DND-41 (cell line): ENCODE results near the gene CD164L2.

Source experiments
- ATAC-seq: fragments of 200-7000 bp; cut with Tn5 transposase; 3 replicates; pipeline ENCODE4 v1.9.1; 2021; ENCODE audit warnings: low read depth; ENCODE audit not compliant: insufficient read depth
- DNase-seq: peaks from one replicate; pipeline ENCODE4 v3.0.0-alpha.2; 2020
- H2AFZ ChIP-seq: 2 replicates; pipeline ENCODE4 v1.6.0; 2012; ENCODE audit warnings: low read depth, low read length
- H3K27ac ChIP-seq: 2 replicates; pipeline ENCODE4 v1.5.1; 2012; ENCODE audit warnings: low read length, inconsistent platforms
- H3K27me3 ChIP-seq: fragments of 200-600 bp; sonication (generic); 2 replicates; pipeline ENCODE4 v1.6.0; 2012; ENCODE audit warnings: low read length, mild to moderate bottlenecking, inconsistent platforms; ENCODE audit not compliant: insufficient read depth, poor library complexity
- H3K36me3 ChIP-seq: 2 replicates; pipeline ENCODE4 v1.5.1; 2012; ENCODE audit warnings: low read length, inconsistent platforms; ENCODE audit not compliant: insufficient read depth
- H3K4me1 ChIP-seq: 2 replicates; pipeline ENCODE4 v1.5.1; 2012; ENCODE audit warnings: mild to moderate bottlenecking, low read length; ENCODE audit not compliant: insufficient read depth
- H3K4me2 ChIP-seq: 2 replicates; pipeline ENCODE4 v1.6.0; 2012; ENCODE audit warnings: mild to moderate bottlenecking, moderate library complexity, low read length, inconsistent platforms; ENCODE audit not compliant: insufficient read depth
- H3K4me3 ChIP-seq, 2 experiments: fragments of 200-600 bp in 1 of 2; shearing (Covaris generic) in 1 of 2; 2 replicates each; pipeline ENCODE4 v1.5.1; 2012 to 2016; ENCODE audit warnings: inconsistent platforms in 2 of 2, low read length in 2 of 2, mild to moderate bottlenecking in 2 of 2, low read depth in 1 of 2, moderate library complexity in 1 of 2
- H3K79me2 ChIP-seq: 2 replicates; pipeline ENCODE4 v1.6.0; 2012; ENCODE audit warnings: low read length, inconsistent platforms; ENCODE audit not compliant: insufficient read depth
- H3K9ac ChIP-seq: 2 replicates; pipeline ENCODE4 v1.6.0; 2012; ENCODE audit warnings: low read depth, mild to moderate bottlenecking, inconsistent platforms, low read length, moderate library complexity
- H3K9me3 ChIP-seq: 2 replicates; pipeline ENCODE4 v1.5.1; 2012; ENCODE audit warnings: low read length, moderate library complexity, mild to moderate bottlenecking, inconsistent platforms; ENCODE audit not compliant: insufficient read depth, severe bottlenecking
- H4K20me1 ChIP-seq: 2 replicates; pipeline ENCODE4 v1.6.0; 2012; ENCODE audit warnings: low read length; ENCODE audit not compliant: insufficient read depth
- EZH2 ChIP-seq: IDR thresholded peaks from 3 replicates; pipeline ENCODE4 v1.6.1; 2012; ENCODE audit warnings: borderline replicate concordance, low read depth, mild to moderate bottlenecking, moderate library complexity, low read length, inconsistent platforms; ENCODE audit not compliant: severe bottlenecking
- TF ChIP-seq, protein P1 (sequence below): IDR thresholded peaks from 2 replicates; pipeline ENCODE4 v1.5.1; 2012; ENCODE audit warnings: borderline replicate concordance, low read length, moderate library complexity, mild to moderate bottlenecking; ENCODE audit not compliant: poor library complexity, severe bottlenecking; ENCODE audit errors: extremely low read depth

CD164L2 gene

DNA sequence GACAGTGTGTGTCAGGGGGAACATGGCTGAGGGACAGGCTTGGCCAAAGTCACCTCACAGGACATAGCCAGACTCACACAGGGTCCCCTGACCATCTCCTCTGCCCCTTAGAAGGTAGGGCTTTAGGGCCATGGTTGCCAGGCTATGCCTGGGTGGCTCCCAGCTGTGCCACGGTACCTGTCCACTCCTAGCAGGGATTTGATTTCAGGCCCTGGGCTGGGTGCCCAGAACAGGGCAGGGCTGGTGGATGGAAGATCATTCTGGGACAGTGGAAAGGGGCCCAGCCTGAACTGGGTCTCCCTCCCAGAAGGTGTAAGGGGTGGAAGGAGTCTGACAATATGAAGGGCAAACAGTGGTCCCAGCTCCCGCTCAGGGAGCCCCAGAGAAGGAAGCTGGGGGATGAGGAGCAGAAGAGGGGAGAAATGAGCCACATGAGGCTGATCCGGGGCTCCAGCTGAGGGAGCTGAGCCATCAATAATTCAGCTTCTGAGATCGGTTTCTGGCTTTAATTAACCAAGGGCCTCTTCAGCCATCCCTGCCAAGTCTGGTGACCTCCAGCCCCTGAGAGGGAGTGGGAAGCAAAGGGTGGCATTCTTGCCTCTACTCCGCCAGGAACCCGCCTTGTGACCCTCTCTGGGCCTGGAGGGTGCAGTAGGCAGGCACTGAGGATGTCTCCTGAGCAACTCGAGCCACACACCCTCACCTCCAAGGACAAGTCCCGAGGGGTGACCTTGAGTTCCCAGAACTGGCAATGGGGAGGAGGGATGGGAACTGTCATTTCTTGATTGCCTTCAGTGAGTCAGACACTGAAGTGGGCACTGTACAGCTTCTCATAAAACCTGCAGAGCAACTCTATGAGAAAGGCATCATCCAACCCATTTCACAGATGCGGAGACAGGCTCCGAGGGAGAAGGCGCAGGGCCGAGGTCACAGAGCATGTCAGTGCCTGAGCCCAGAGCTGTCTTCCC, 2.1 kb downstream of the CD164L2 start:
- Histone ChIP-seq H2AFZ (no peak overlapping the region), H4K20me1 (no peaks in the 10 kb centered on the region), H3K36me3 (no peaks in the 10 kb centered on the region), H3K4me3 (no peak overlapping the region), H3K9ac (no peak overlapping the region), H3K4me2 (no peak overlapping the region), H3K4me1 (no peaks in the 10 kb centered on the region), H3K9me3 (no peaks in the 10 kb centered on the region), H3K27ac (no peak overlapping the region), H3K79me2 (no peaks in the 10 kb centered on the region), H3K27me3 (no peaks in the 10 kb centered on the region)
- DNase-seq (no peak), ATAC-seq (no peak)
- TF ChIP-seq EZH2, result no peak
- TF ChIP-seq, protein P1, sequence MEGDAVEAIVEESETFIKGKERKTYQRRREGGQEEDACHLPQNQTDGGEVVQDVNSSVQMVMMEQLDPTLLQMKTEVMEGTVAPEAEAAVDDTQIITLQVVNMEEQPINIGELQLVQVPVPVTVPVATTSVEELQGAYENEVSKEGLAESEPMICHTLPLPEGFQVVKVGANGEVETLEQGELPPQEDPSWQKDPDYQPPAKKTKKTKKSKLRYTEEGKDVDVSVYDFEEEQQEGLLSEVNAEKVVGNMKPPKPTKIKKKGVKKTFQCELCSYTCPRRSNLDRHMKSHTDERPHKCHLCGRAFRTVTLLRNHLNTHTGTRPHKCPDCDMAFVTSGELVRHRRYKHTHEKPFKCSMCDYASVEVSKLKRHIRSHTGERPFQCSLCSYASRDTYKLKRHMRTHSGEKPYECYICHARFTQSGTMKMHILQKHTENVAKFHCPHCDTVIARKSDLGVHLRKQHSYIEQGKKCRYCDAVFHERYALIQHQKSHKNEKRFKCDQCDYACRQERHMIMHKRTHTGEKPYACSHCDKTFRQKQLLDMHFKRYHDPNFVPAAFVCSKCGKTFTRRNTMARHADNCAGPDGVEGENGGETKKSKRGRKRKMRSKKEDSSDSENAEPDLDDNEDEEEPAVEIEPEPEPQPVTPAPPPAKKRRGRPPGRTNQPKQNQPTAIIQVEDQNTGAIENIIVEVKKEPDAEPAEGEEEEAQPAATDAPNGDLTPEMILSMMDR, result no peak

DNA sequence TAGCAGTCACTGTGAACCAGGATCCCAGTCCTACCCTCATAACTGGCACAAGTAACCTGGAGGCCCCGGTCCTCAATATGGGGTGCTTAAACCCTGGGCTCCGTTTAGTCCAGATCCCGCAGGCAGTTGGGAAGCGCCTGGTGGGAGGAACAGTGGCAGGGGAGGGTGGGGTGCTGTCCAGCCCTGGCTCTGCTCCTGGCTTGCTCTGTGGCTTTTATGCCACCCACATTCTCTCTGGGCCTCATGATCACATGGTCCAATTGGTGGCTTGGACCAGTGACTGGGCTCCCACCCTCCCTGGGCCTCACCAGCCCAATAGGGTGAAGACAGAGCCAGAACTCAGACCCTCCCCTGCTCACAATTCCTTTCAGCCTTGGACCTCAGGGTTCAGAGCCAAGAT, 2.9 kb downstream of the CD164L2 start:
- Histone ChIP-seq H3K79me2 (no peaks in the 10 kb centered on the region), H3K36me3 (no peaks in the 10 kb centered on the region), H2AFZ (no peak overlapping the region), H4K20me1 (no peaks in the 10 kb centered on the region), H3K9ac (no peak overlapping the region), H3K4me3 (no peak overlapping the region), H3K27ac (no peak overlapping the region), H3K4me2 (no peak overlapping the region), H3K9me3 (no peaks in the 10 kb centered on the region), H3K27me3 (no peaks in the 10 kb centered on the region), H3K4me1 (no peaks in the 10 kb centered on the region)
- TF ChIP-seq EZH2, result no peak
- TF ChIP-seq, protein P1, result no peak
- DNase-seq (no peak), ATAC-seq (no peak)

DNA sequence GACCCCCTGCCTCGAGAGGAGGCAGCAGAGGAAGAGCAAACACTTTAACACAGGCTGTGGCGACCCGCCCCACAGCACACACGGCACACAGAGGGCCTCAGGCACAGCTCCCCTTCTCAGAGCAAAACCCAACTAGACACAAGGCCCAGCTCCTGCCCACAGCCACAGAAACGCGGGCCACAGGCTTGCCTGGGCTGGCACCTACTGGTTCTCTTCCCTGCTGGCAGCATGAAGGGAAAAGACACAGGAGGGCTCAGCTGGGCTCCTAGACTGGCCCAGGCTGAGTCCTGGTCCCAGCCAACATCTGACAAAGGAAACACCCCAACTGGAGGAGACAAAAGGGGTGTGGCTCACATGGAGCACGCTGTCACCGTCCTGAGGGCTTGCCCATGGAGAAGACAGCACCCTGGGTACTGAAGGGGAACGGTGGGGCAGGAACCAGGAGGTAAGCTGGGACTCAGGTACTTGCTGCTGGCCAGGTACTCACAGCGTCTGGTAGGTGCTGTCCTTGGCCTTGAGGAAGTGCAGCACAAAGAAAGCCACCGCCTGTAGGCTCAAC, 3.5 kb downstream of the CD164L2 start:
- no peaks in the 10 kb centered on the region for H3K4me1 ChIP-seq
- no peak overlapping the region for H3K27ac ChIP-seq
- H3K27me3 ChIP-seq, result no peaks in the 10 kb centered on the region
- TF ChIP-seq, protein P1, result no peak
- no peak for TF ChIP-seq EZH2
- ATAC-seq, result no peak
- no peak overlapping the region for H3K9ac ChIP-seq
- no peak overlapping the region for H2AFZ ChIP-seq
- no peaks in the 10 kb centered on the region for H3K79me2 ChIP-seq
- H3K4me2 ChIP-seq, result no peak overlapping the region
- no peaks in the 10 kb centered on the region for H3K36me3 ChIP-seq
- no peaks in the 10 kb centered on the region for H3K9me3 ChIP-seq
- H3K4me3 ChIP-seq, result no peak overlapping the region
- DNase-seq, result no peak
- H4K20me1 ChIP-seq, result no peaks in the 10 kb centered on the region
